ENCODE measurements around the gene SULF2. TPM values are rescaled to one million over a fixed set of nuclear protein-coding genes. Genes with fewer than 3 reads are reported as not detected.

Gene SULF2
- polyA plus RNA-seq, 4 donors: 10.3 to 40.9 (median 22.4) TPM

- DNase-seq (no peak), FAIRE-seq (no peak)
- Histone ChIP-seq H3K27me3 (ENCODE audit: control insufficient read depth in 3 of 3, insufficient read depth in 3 of 3, low read length in 3 of 3) (no peaks in the 10 kb centered on the region), H3K4me3 (ENCODE audit: low read depth in 1 of 3, low read length in 3 of 3) (no peak overlapping the region), H3K9me3 (ENCODE audit: control insufficient read depth in 2 of 2, insufficient read depth in 1 of 2, low read depth in 1 of 2, low read length in 1 of 2) (no peaks in the 10 kb centered on the region), H3K36me3 (ENCODE audit: control insufficient read depth in 3 of 3, insufficient read depth in 2 of 3, low read depth in 1 of 3, low read length in 3 of 3) (peaks cover 0 to 43% (median 2%) of the 10 kb centered on the region in 3 donors), H3K4me1 (ENCODE audit: control insufficient read depth in 3 of 3, insufficient read depth in 2 of 3, low read depth in 1 of 3, low read length in 2 of 3) (peaks cover 0 to 7% (median 3%) of the 10 kb centered on the region in 3 donors), H3K27ac (ENCODE audit: low read depth in 1 of 3, low read length in 2 of 3) (no peak overlapping the region)
- 82 to 87% (median 83%) methylated on average over 2 of the region's 2 CpGs for WGBS, 3 donors
Measured at GRCh38 chr20:47660602-47660905, 124.7 kb downstream of the SULF2 start.

GRCh38 chr20:47659904-47660601 lies 125.2 kb downstream of the SULF2 start:
- Histone ChIP-seq H3K4me3 (ENCODE audit: low read depth in 1 of 3, low read length in 3 of 3) (no peak overlapping the region), H3K27me3 (ENCODE audit: control insufficient read depth in 3 of 3, insufficient read depth in 3 of 3, low read length in 3 of 3) (no peaks in the 10 kb centered on the region), H3K4me1 (ENCODE audit: control insufficient read depth in 3 of 3, insufficient read depth in 2 of 3, low read depth in 1 of 3, low read length in 2 of 3) (peaks cover 0 to 7% (median 3%) of the 10 kb centered on the region in 3 donors), H3K27ac (ENCODE audit: low read depth in 1 of 3, low read length in 2 of 3) (no peak overlapping the region), H3K9me3 (ENCODE audit: control insufficient read depth in 2 of 2, insufficient read depth in 1 of 2, low read depth in 1 of 2, low read length in 1 of 2) (no peaks in the 10 kb centered on the region), H3K36me3 (ENCODE audit: control insufficient read depth in 3 of 3, insufficient read depth in 2 of 3, low read depth in 1 of 3, low read length in 3 of 3) (peaks cover 0 to 38% (median 2%) of the 10 kb centered on the region in 3 donors)
- DNase-seq: peak; percentile 52 to 88
- WGBS, 3 donors: 23 to 51% (median 40%) methylated on average over 7 of the region's 7 CpGs
- FAIRE-seq: no peak

GRCh38 chr20:47656318-47656717 lies 129.0 kb downstream of the SULF2 start:
- Histone ChIP-seq H3K27ac (ENCODE audit: low read depth in 1 of 3, low read length in 2 of 3) (no peak overlapping the region), H3K27me3 (ENCODE audit: control insufficient read depth in 3 of 3, insufficient read depth in 3 of 3, low read length in 3 of 3) (no peaks in the 10 kb centered on the region), H3K4me3 (ENCODE audit: low read depth in 1 of 3, low read length in 3 of 3) (no peak overlapping the region), H3K36me3 (ENCODE audit: control insufficient read depth in 3 of 3, insufficient read depth in 2 of 3, low read depth in 1 of 3, low read length in 3 of 3) (peaks cover 6 to 17% (median 15%) of the 10 kb centered on the region in 3 donors), H3K4me1 (ENCODE audit: control insufficient read depth in 3 of 3, insufficient read depth in 2 of 3, low read depth in 1 of 3, low read length in 2 of 3) (peaks cover 0 to 7% (median 3%) of the 10 kb centered on the region in 3 donors), H3K9me3 (ENCODE audit: control insufficient read depth in 2 of 2, insufficient read depth in 1 of 2, low read depth in 1 of 2, low read length in 1 of 2) (no peaks in the 10 kb centered on the region)
- WGBS, 3 donors: 70 to 91% (median 80%) methylated on average over 2 of the region's 2 CpGs
- no peak for FAIRE-seq
- DNase-seq: no peak

GRCh38 chr20:47655635-47656034 lies 129.6 kb downstream of the SULF2 start:
- Histone ChIP-seq H3K4me3 (ENCODE audit: low read depth in 1 of 3, low read length in 3 of 3) (no peak overlapping the region), H3K27ac (ENCODE audit: low read depth in 1 of 3, low read length in 2 of 3) (no peak overlapping the region), H3K4me1 (ENCODE audit: control insufficient read depth in 3 of 3, insufficient read depth in 2 of 3, low read depth in 1 of 3, low read length in 2 of 3) (peaks cover 0 to 5% (median 2%) of the 10 kb centered on the region in 3 donors), H3K27me3 (ENCODE audit: control insufficient read depth in 3 of 3, insufficient read depth in 3 of 3, low read length in 3 of 3) (no peaks in the 10 kb centered on the region), H3K36me3 (ENCODE audit: control insufficient read depth in 3 of 3, insufficient read depth in 2 of 3, low read depth in 1 of 3, low read length in 3 of 3) (peaks cover 11 to 15% (median 14%) of the 10 kb centered on the region in 3 donors), H3K9me3 (ENCODE audit: control insufficient read depth in 2 of 2, insufficient read depth in 1 of 2, low read depth in 1 of 2, low read length in 1 of 2) (no peaks in the 10 kb centered on the region)
- FAIRE-seq (no peak), DNase-seq (no peak)

- H3K36me3 ChIP-seq (ENCODE audit: control insufficient read depth in 3 of 3, insufficient read depth in 2 of 3, low read depth in 1 of 3, low read length in 3 of 3): peaks cover 11 to 17% (median 15%) of the 10 kb centered on the region in 3 donors
- 91 to 100% (median 93%) methylated on average over 1 of the region's 1 CpG for WGBS, 3 donors
- no peak for DNase-seq
- no peak overlapping the region for H3K4me3 ChIP-seq (ENCODE audit: low read depth in 1 of 3, low read length in 3 of 3)
- no peak overlapping the region for H3K27ac ChIP-seq (ENCODE audit: low read depth in 1 of 3, low read length in 2 of 3)
- H3K4me1 ChIP-seq (ENCODE audit: control insufficient read depth in 3 of 3, insufficient read depth in 2 of 3, low read depth in 1 of 3, low read length in 2 of 3): no peaks in the 10 kb centered on the region
- H3K27me3 ChIP-seq (ENCODE audit: control insufficient read depth in 3 of 3, insufficient read depth in 3 of 3, low read length in 3 of 3): no peaks in the 10 kb centered on the region
- no peaks in the 10 kb centered on the region for H3K9me3 ChIP-seq (ENCODE audit: control insufficient read depth in 2 of 2, insufficient read depth in 1 of 2, low read depth in 1 of 2, low read length in 1 of 2)
- FAIRE-seq: no peak
Measured at GRCh38 chr20:47654370-47654769, 130.9 kb downstream of the SULF2 start.

GRCh38 chr20:47653869-47654268 lies 131.4 kb downstream of the SULF2 start:
- no peak overlapping the region for H3K4me3 ChIP-seq (ENCODE audit: low read depth in 1 of 3, low read length in 3 of 3)
- no peaks in the 10 kb centered on the region for H3K4me1 ChIP-seq (ENCODE audit: control insufficient read depth in 3 of 3, insufficient read depth in 2 of 3, low read depth in 1 of 3, low read length in 2 of 3)
- no peaks in the 10 kb centered on the region for H3K27me3 ChIP-seq (ENCODE audit: control insufficient read depth in 3 of 3, insufficient read depth in 3 of 3, low read length in 3 of 3)
- 74 to 91% (median 86%) methylated on average over 2 of the region's 2 CpGs for WGBS, 3 donors
- no peaks in the 10 kb centered on the region for H3K9me3 ChIP-seq (ENCODE audit: control insufficient read depth in 2 of 2, insufficient read depth in 1 of 2, low read depth in 1 of 2, low read length in 1 of 2)
- no peak overlapping the region for H3K27ac ChIP-seq (ENCODE audit: low read depth in 1 of 3, low read length in 2 of 3)
- peaks cover 11 to 19% (median 16%) of the 10 kb centered on the region in 3 donors for H3K36me3 ChIP-seq (ENCODE audit: control insufficient read depth in 3 of 3, insufficient read depth in 2 of 3, low read depth in 1 of 3, low read length in 3 of 3)
- no peak for FAIRE-seq
- DNase-seq: no peak

- no peak for FAIRE-seq
- peaks cover 9 to 24% (median 21%) of the 10 kb centered on the region in 3 donors for H3K36me3 ChIP-seq (ENCODE audit: control insufficient read depth in 3 of 3, insufficient read depth in 2 of 3, low read depth in 1 of 3, low read length in 3 of 3)
- no peaks in the 10 kb centered on the region for H3K9me3 ChIP-seq (ENCODE audit: control insufficient read depth in 2 of 2, insufficient read depth in 1 of 2, low read depth in 1 of 2, low read length in 1 of 2)
Measured at GRCh38 chr20:47652794-47653193, 132.5 kb downstream of the SULF2 start.

GRCh38 chr20:47652301-47652700 lies 133.0 kb downstream of the SULF2 start:
- H3K9me3 ChIP-seq (ENCODE audit: control insufficient read depth in 2 of 2, insufficient read depth in 1 of 2, low read depth in 1 of 2, low read length in 1 of 2): no peaks in the 10 kb centered on the region
- no peak overlapping the region for H3K4me3 ChIP-seq (ENCODE audit: low read depth in 1 of 3, low read length in 3 of 3)
- peaks cover 9 to 24% (median 21%) of the 10 kb centered on the region in 3 donors for H3K36me3 ChIP-seq (ENCODE audit: control insufficient read depth in 3 of 3, insufficient read depth in 2 of 3, low read depth in 1 of 3, low read length in 3 of 3)
- no peak overlapping the region for H3K27ac ChIP-seq (ENCODE audit: low read depth in 1 of 3, low read length in 2 of 3)
- FAIRE-seq (no peak), DNase-seq (no peak)
- H3K4me1 ChIP-seq (ENCODE audit: control insufficient read depth in 3 of 3, insufficient read depth in 2 of 3, low read depth in 1 of 3, low read length in 2 of 3): no peaks in the 10 kb centered on the region
- WGBS, 3 donors: 78 to 85% (median 79%) methylated on average over 3 of the region's 3 CpGs
- no peaks in the 10 kb centered on the region for H3K27me3 ChIP-seq (ENCODE audit: control insufficient read depth in 3 of 3, insufficient read depth in 3 of 3, low read length in 3 of 3)

More at GRCh38 chr20:47652794-47653193, 132.5 kb downstream of the SULF2 start:
- WGBS, 3 donors: 95 to 98% (median 98%) methylated on average over 2 of the region's 2 CpGs
- Histone ChIP-seq H3K27me3 (ENCODE audit: control insufficient read depth in 3 of 3, insufficient read depth in 3 of 3, low read length in 3 of 3) (no peaks in the 10 kb centered on the region), H3K27ac (ENCODE audit: low read depth in 1 of 3, low read length in 2 of 3) (no peak overlapping the region), H3K4me3 (ENCODE audit: low read depth in 1 of 3, low read length in 3 of 3) (no peak overlapping the region), H3K4me1 (ENCODE audit: control insufficient read depth in 3 of 3, insufficient read depth in 2 of 3, low read depth in 1 of 3, low read length in 2 of 3) (no peaks in the 10 kb centered on the region)
- DNase-seq: no peak

- no peak overlapping the region for H3K27ac ChIP-seq (ENCODE audit: low read depth in 1 of 3, low read length in 2 of 3)
- no peaks in the 10 kb centered on the region for H3K27me3 ChIP-seq (ENCODE audit: control insufficient read depth in 3 of 3, insufficient read depth in 3 of 3, low read length in 3 of 3)
- H3K36me3 ChIP-seq (ENCODE audit: control insufficient read depth in 3 of 3, insufficient read depth in 2 of 3, low read depth in 1 of 3, low read length in 3 of 3): peaks cover 9 to 28% (median 24%) of the 10 kb centered on the region in 3 donors
- no peaks in the 10 kb centered on the region for H3K4me1 ChIP-seq (ENCODE audit: control insufficient read depth in 3 of 3, insufficient read depth in 2 of 3, low read depth in 1 of 3, low read length in 2 of 3)
- 90 to 93% (median 93%) methylated on average over 6 of the region's 6 CpGs for WGBS, 3 donors
- no peak for FAIRE-seq
- DNase-seq: no peak
- no peak overlapping the region for H3K4me3 ChIP-seq (ENCODE audit: low read depth in 1 of 3, low read length in 3 of 3)
- no peaks in the 10 kb centered on the region for H3K9me3 ChIP-seq (ENCODE audit: control insufficient read depth in 2 of 2, insufficient read depth in 1 of 2, low read depth in 1 of 2, low read length in 1 of 2)
Measured at GRCh38 chr20:47648943-47649342, 136.3 kb downstream of the SULF2 start.
